ENCODE measurements around the gene SCO2.

SCO2 gene

GRCh38 chr22:50525104-50525857 lies at the start of gene SCO2:
Gene SCO2, minus strand, starts transcription at chr22:50525598. Its CDS starts 1,187 bp downstream, at chr22:50524411.
- DNase-seq = peak; percentile 95

GRCh38 chr22:50574383-50574755 lies 49.0 kb upstream of the SCO2 start:
- no peak for DNase-seq

GRCh38 chr22:50573491-50574382 lies 48.3 kb upstream of the SCO2 start:
- no peak for DNase-seq

GRCh38 chr22:50572965-50573364 lies 47.6 kb upstream of the SCO2 start:
- DNase-seq = no peak

- DNase-seq = no peak
Observed at GRCh38 chr22:50571264-50572175, 46.1 kb upstream of the SCO2 start.

GRCh38 chr22:50570861-50571260 lies 45.5 kb upstream of the SCO2 start:
- no peak for DNase-seq

- no peak for DNase-seq
Observed at GRCh38 chr22:50569896-50570535, 44.6 kb upstream of the SCO2 start.

- DNase-seq = no peak
Observed at GRCh38 chr22:50569041-50569459, 43.7 kb upstream of the SCO2 start.

GRCh38 chr22:50568626-50569025 lies 43.2 kb upstream of the SCO2 start:
- no peak for DNase-seq

GRCh38 chr22:50567721-50568252 lies 42.4 kb upstream of the SCO2 start:
- DNase-seq = no peak

GRCh38 chr22:50564289-50564688 lies 38.9 kb upstream of the SCO2 start:
- DNase-seq = no peak

GRCh38 chr22:50563413-50564160 lies 38.2 kb upstream of the SCO2 start:
- DNase-seq = no peak

GRCh38 chr22:50562523-50563412 lies 37.4 kb upstream of the SCO2 start, which contains the start of gene SYCE3:
Gene SYCE3, minus strand, starts transcription at chr22:50562919. Its CDS starts 6,514 bp downstream, at chr22:50556405.
- DNase-seq = peak; percentile 85

- DNase-seq = no peak
Observed at GRCh38 chr22:50561401-50562358, 36.3 kb upstream of the SCO2 start.

GRCh38 chr22:50560034-50560433 lies 34.6 kb upstream of the SCO2 start:
- no peak for DNase-seq

GRCh38 chr22:50556703-50557102 lies 31.3 kb upstream of the SCO2 start:
- DNase-seq = no peak

GRCh38 chr22:50553310-50553709 lies 27.9 kb upstream of the SCO2 start:
- no peak for DNase-seq

GRCh38 chr22:50551160-50551752 lies 25.9 kb upstream of the SCO2 start:
- DNase-seq = no peak

GRCh38 chr22:50550395-50550794 lies 25.0 kb upstream of the SCO2 start:
- DNase-seq = no peak

All from amniotic stem cell (primary cell).